ENCODE data around the gene SETD1A. TPM values are rescaled to one million over a fixed set of nuclear protein-coding genes. Genes with fewer than 3 reads are reported as not detected.

Gene SETD1A
- total RNA-seq, 1 donor from 2014 or later, result 33.4 TPM

- Mint-ChIP-seq H3K27ac (ENCODE audit: unreplicated experiment) (peak overlapping the region; percentile 12), H3K9me3 (no peaks in the 10 kb centered on the region), H3K36me3 (ENCODE audit: low read depth) (no peaks in the 10 kb centered on the region), H3K4me1 (peaks cover 20% of the 10 kb centered on the region), H3K27me3 (ENCODE audit: low read depth) (no peaks in the 10 kb centered on the region), H3K4me3 (peak overlapping the region; percentile 78)
- DNase-seq (ENCODE audit: low read depth, low spot score), result no peak
- no peak for TF ChIP-seq CTCF (conservative IDR thresholded peaks at IDR 0.05)
Measured at GRCh38 chr16:30926937-30927788, 30.4 kb upstream of the SETD1A start.

- no peak for TF ChIP-seq CTCF (conservative IDR thresholded peaks at IDR 0.05)
- DNase-seq (ENCODE audit: low read depth, low spot score), result no peak
- Mint-ChIP-seq H3K27ac (ENCODE audit: unreplicated experiment) (no peak overlapping the region), H3K27me3 (ENCODE audit: low read depth) (no peaks in the 10 kb centered on the region), H3K9me3 (no peaks in the 10 kb centered on the region), H3K4me3 (peak overlapping the region; percentile 84), H3K4me1 (peaks cover 17% of the 10 kb centered on the region), H3K36me3 (ENCODE audit: low read depth) (no peaks in the 10 kb centered on the region)
Measured at GRCh38 chr16:30927789-30928378, 29.7 kb upstream of the SETD1A start.

DNA sequence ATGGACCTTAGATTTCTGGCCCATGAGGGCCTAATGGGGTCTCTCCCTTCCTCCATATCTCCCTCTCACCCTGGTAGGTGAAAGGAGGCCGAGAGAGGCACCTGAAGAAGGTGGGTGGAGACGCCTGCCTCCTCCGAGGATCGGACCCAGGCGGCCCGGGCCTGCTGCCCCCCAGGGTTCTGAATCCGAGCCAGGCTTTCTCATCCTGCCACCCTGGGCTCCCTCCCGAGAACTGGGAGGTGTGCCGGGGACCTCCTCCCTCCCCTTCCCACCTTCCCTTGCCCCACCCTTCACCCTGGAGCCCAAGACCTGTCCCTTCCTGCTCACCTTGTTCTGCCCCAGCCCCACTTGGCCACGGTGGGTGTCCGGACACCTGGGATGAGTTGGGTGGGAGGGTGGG lies 29.2 kb upstream of the SETD1A start:
- Mint-ChIP-seq H3K4me1 (peaks cover 17% of the 10 kb centered on the region), H3K27ac (ENCODE audit: unreplicated experiment) (no peak overlapping the region), H3K9me3 (no peaks in the 10 kb centered on the region), H3K36me3 (ENCODE audit: low read depth) (no peaks in the 10 kb centered on the region), H3K27me3 (ENCODE audit: low read depth) (no peaks in the 10 kb centered on the region), H3K4me3 (peak overlapping the region; percentile 84)
- no peak for TF ChIP-seq CTCF (conservative IDR thresholded peaks at IDR 0.05)
- no peak for DNase-seq (ENCODE audit: low read depth, low spot score)

GRCh38 chr16:30929167-30929566 lies 28.4 kb upstream of the SETD1A start:
- Mint-ChIP-seq H3K9me3 (no peaks in the 10 kb centered on the region), H3K4me1 (peaks cover 17% of the 10 kb centered on the region), H3K27ac (ENCODE audit: unreplicated experiment) (no peak overlapping the region), H3K36me3 (ENCODE audit: low read depth) (no peaks in the 10 kb centered on the region), H3K27me3 (ENCODE audit: low read depth) (no peaks in the 10 kb centered on the region), H3K4me3 (no peak overlapping the region)
- TF ChIP-seq CTCF (conservative IDR thresholded peaks at IDR 0.05), result no peak
- DNase-seq (ENCODE audit: low read depth, low spot score), result no peak

GRCh38 chr16:30930160-30930571 lies 27.4 kb upstream of the SETD1A start:
- peaks cover 14% of the 10 kb centered on the region for H3K4me1 Mint-ChIP-seq
- no peak overlapping the region for H3K27ac Mint-ChIP-seq (ENCODE audit: unreplicated experiment)
- H3K9me3 Mint-ChIP-seq, result no peaks in the 10 kb centered on the region
- no peaks in the 10 kb centered on the region for H3K27me3 Mint-ChIP-seq (ENCODE audit: low read depth)
- no peak overlapping the region for H3K4me3 Mint-ChIP-seq
- TF ChIP-seq CTCF (conservative IDR thresholded peaks at IDR 0.05), result no peak
- DNase-seq (ENCODE audit: low read depth, low spot score), result no peak
- H3K36me3 Mint-ChIP-seq (ENCODE audit: low read depth), result peaks cover 2% of the 10 kb centered on the region
